ENCODE results near the gene CSNK1G3.
A peak's percentile ranks its signal among the peaks of the same experiment; 100 is the strongest.

The CSNK1G3 gene

DNA sequence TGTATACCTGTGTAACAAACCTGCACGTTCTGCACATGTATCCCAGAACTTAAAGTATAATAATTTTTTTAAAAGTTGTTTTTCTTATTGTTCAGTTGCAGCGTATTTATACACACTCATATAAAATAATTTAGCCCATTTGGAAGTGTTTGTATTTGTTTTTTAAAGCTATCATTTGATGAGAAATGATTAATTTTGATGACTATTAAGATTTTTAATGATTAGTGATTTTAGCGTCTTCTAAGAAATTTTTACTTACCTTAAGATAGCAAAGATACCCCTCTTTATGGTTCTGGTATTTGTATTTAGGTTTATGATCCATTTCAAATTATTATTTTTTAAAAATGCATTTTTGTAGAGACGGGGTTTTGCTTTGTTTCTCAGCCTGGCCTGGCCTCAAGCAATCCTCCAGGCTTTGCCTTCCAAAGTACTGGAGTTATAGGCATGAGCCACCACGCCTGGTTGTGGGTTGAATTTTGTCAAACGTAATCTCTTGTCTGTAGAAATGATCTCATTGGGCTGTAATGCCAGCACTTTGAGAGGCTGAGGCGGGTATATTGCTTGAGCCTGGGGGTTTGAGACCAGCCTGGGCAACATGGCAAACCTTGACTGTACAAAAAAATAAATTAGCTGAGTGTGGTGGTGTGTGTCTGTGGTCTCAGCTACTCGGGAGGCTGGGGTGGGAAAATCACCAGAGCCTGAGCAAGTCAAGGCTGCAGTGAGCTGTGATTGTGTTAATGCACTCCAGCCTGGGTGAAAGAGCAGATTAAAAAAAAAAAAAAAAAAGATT, 26.9 kb downstream of the CSNK1G3 start:
- Histone ChIP-seq H3K27ac (ENCODE audit: poor library complexity, severe bottlenecking) (no peak overlapping the region), H3K36me3 (ENCODE audit: low read depth) (no peaks in the 10 kb centered on the region), H3K4me3 (ENCODE audit: severe bottlenecking) (no peak overlapping the region), H3K9me3 (ENCODE audit: severe bottlenecking) (no peaks in the 10 kb centered on the region), H3K27me3 (ENCODE audit: insufficient read depth, poor library complexity, severe bottlenecking) (no peaks in the 10 kb centered on the region), H3K4me1 (ENCODE audit: insufficient read depth, poor library complexity, severe bottlenecking) (no peaks in the 10 kb centered on the region)
- DNase-seq (ENCODE audit: low spot score) (no peak), ATAC-seq (ENCODE audit: low read depth) (peak; percentile 38; the same call in 1 of the 3 replicates)
- TF ChIP-seq, protein P1, sequence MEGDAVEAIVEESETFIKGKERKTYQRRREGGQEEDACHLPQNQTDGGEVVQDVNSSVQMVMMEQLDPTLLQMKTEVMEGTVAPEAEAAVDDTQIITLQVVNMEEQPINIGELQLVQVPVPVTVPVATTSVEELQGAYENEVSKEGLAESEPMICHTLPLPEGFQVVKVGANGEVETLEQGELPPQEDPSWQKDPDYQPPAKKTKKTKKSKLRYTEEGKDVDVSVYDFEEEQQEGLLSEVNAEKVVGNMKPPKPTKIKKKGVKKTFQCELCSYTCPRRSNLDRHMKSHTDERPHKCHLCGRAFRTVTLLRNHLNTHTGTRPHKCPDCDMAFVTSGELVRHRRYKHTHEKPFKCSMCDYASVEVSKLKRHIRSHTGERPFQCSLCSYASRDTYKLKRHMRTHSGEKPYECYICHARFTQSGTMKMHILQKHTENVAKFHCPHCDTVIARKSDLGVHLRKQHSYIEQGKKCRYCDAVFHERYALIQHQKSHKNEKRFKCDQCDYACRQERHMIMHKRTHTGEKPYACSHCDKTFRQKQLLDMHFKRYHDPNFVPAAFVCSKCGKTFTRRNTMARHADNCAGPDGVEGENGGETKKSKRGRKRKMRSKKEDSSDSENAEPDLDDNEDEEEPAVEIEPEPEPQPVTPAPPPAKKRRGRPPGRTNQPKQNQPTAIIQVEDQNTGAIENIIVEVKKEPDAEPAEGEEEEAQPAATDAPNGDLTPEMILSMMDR (IDR thresholded peaks at IDR 0.05; ENCODE audit: poor library complexity, severe bottlenecking), result no peak

DNA sequence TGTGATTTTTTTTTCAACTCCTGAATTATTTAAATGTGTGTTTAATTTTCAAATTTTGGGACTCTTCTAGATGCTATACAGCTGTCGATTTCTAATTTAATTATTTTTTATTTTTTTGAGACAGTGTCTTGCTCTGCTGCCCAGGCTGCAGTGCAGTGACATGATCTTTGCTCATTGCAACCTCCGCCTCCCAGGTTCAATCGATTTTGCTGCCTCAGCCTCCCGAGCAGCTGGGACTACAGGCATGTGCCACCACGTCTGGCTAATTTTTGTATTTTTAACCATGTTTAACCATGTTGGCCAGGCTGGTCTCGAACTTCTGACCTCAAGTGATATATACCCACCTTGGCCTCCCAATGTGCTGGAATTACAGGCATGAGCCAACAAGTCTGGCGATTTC, 28.6 kb downstream of the CSNK1G3 start:
- TF ChIP-seq, protein P1 (IDR thresholded peaks at IDR 0.05; ENCODE audit: poor library complexity, severe bottlenecking), result no peak
- H3K27me3 ChIP-seq (ENCODE audit: insufficient read depth, poor library complexity, severe bottlenecking), result no peaks in the 10 kb centered on the region
- H3K36me3 ChIP-seq (ENCODE audit: low read depth), result no peaks in the 10 kb centered on the region; the same call in 1 of the 2 replicates
- ATAC-seq (ENCODE audit: low read depth) (no peak), DNase-seq (ENCODE audit: low spot score) (no peak)
- no peaks in the 10 kb centered on the region for H3K4me1 ChIP-seq (ENCODE audit: insufficient read depth, poor library complexity, severe bottlenecking)
- no peak overlapping the region for H3K4me3 ChIP-seq (ENCODE audit: severe bottlenecking)
- H3K27ac ChIP-seq (ENCODE audit: poor library complexity, severe bottlenecking), result no peak overlapping the region
- H3K9me3 ChIP-seq (ENCODE audit: severe bottlenecking), result no peaks in the 10 kb centered on the region

DNA sequence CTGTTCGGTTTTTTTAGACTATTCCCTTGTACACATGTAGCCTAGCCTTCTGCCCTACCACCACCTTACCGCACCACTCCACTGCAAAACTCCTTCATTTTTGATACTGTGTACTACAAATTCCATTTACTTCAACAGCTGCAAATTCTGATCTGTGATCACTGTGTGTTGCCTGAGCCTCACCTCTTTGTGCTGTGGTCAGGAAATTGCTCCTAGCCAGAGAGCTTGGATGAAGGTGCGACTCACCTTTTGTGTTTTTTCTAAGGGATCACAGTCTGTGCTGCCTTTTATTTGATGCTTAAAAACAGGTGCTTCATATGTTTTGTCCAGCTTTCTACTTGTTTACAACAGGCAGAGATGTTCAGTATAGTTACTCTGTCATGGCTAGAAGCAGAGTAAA, 31.5 kb downstream of the CSNK1G3 start:
- Histone ChIP-seq H3K36me3 (ENCODE audit: low read depth) (peaks cover 17% of the 10 kb centered on the region), H3K9me3 (ENCODE audit: severe bottlenecking) (no peaks in the 10 kb centered on the region), H3K27me3 (ENCODE audit: insufficient read depth, poor library complexity, severe bottlenecking) (no peaks in the 10 kb centered on the region), H3K4me1 (ENCODE audit: insufficient read depth, poor library complexity, severe bottlenecking) (no peaks in the 10 kb centered on the region), H3K27ac (ENCODE audit: poor library complexity, severe bottlenecking) (no peak overlapping the region), H3K4me3 (ENCODE audit: severe bottlenecking) (no peak overlapping the region)
- TF ChIP-seq, protein P1 (IDR thresholded peaks at IDR 0.05; ENCODE audit: poor library complexity, severe bottlenecking), result no peak
- DNase-seq (ENCODE audit: low spot score) (no peak), ATAC-seq (ENCODE audit: low read depth) (peak; percentile 75)

DNA sequence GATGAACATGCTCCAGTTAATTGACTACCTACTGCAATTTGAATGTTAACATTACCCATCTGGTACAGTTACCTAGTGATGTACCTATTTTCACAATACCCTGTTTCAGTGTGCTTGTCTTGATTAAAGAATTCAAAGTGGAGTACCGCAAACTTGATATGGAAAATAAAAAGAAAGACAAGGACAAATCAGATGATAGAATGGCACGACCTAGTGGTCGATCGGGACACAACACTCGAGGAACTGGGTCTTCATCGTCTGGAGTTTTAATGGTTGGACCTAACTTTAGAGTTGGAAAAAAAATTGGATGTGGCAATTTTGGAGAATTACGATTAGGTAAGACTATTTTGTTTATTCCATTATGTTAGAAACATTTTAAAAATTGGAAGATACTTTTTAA, 33.5 kb downstream of the CSNK1G3 start:
- no peaks in the 10 kb centered on the region for H3K4me1 ChIP-seq (ENCODE audit: insufficient read depth, poor library complexity, severe bottlenecking)
- peaks cover 17% of the 10 kb centered on the region for H3K36me3 ChIP-seq (ENCODE audit: low read depth)
- DNase-seq (ENCODE audit: low spot score) (no peak), ATAC-seq (ENCODE audit: low read depth) (no peak)
- no peak overlapping the region for H3K27ac ChIP-seq (ENCODE audit: poor library complexity, severe bottlenecking)
- no peaks in the 10 kb centered on the region for H3K27me3 ChIP-seq (ENCODE audit: insufficient read depth, poor library complexity, severe bottlenecking)
- H3K4me3 ChIP-seq (ENCODE audit: severe bottlenecking), result no peak overlapping the region
- no peaks in the 10 kb centered on the region for H3K9me3 ChIP-seq (ENCODE audit: severe bottlenecking)
- TF ChIP-seq, protein P1 (IDR thresholded peaks at IDR 0.05; ENCODE audit: poor library complexity, severe bottlenecking), result peak; percentile 67

DNA sequence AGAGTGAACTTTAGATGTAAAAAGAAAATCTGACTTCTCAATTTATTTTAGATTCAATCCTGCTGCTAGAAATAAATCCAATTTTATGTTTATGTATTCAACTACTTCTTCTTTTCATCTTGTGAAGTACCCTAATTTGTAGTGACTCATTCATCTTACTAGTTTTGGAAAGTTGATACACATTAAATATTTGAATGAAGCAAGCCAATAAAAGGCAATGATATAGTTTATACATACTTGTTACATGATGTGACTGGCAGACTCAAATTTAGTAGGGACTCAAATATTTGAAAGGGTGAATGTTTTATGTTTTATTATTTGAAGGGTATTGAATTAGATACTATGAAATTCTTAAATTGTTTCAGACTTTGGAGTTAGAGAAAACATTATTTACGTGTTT, 34.7 kb downstream of the CSNK1G3 start:
- H3K27me3 ChIP-seq (ENCODE audit: insufficient read depth, poor library complexity, severe bottlenecking), result no peaks in the 10 kb centered on the region
- H3K36me3 ChIP-seq (ENCODE audit: low read depth), result peaks cover 23% of the 10 kb centered on the region
- no peak overlapping the region for H3K4me3 ChIP-seq (ENCODE audit: severe bottlenecking)
- H3K4me1 ChIP-seq (ENCODE audit: insufficient read depth, poor library complexity, severe bottlenecking), result no peaks in the 10 kb centered on the region
- ATAC-seq (ENCODE audit: low read depth) (no peak), DNase-seq (ENCODE audit: low spot score) (no peak)
- H3K27ac ChIP-seq (ENCODE audit: poor library complexity, severe bottlenecking), result no peak overlapping the region
- TF ChIP-seq, protein P1 (IDR thresholded peaks at IDR 0.05; ENCODE audit: poor library complexity, severe bottlenecking), result no peak
- H3K9me3 ChIP-seq (ENCODE audit: severe bottlenecking), result no peaks in the 10 kb centered on the region

Data from RWPE2 (cell line).